ENCODE data around the gene PCOLCE2.

PCOLCE2 gene

GRCh38 chr3:142808103-142808917, 80.6 kb downstream of the PCOLCE2 start:
- DNase-seq, result no peak

- DNase-seq, result no peak
These were observed 86.0 kb downstream of the PCOLCE2 start for GRCh38 chr3:142802891-142803290.

DNA sequence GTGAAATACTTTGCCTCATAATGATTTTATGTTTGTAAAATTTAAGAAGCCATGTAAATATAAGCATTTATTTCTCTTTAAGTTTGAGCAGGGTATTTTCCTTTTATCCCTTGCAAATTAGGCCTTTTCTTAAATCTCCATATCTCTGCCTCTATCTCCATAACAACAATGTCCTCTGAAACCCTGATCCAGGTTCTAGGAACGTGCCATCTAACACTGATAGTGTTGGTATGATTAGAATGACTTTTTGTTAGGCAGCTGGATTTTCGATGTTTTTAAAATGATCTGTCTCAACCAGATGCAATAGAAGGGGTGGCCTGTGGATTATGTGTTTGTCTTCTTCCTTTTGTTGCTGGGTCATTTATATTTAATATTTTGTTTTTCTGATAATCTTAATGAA, 87.1 kb downstream of the PCOLCE2 start:
- DNase-seq, result no peak

- DNase-seq, result no peak
These were observed 92.1 kb downstream of the PCOLCE2 start for GRCh38 chr3:142796823-142797222.

GRCh38 chr3:142795332-142795731, 93.6 kb downstream of the PCOLCE2 start:
- no peak for DNase-seq

- DNase-seq, result no peak
These were observed 94.4 kb downstream of the PCOLCE2 start for GRCh38 chr3:142794508-142794907.

- no peak for DNase-seq
These were observed 101.2 kb downstream of the PCOLCE2 start for GRCh38 chr3:142787719-142788118.

GRCh38 chr3:142785996-142786395, 102.9 kb downstream of the PCOLCE2 start:
- no peak for DNase-seq

- no peak for DNase-seq
These were observed 104.7 kb downstream of the PCOLCE2 start for GRCh38 chr3:142784228-142784627.

DNA sequence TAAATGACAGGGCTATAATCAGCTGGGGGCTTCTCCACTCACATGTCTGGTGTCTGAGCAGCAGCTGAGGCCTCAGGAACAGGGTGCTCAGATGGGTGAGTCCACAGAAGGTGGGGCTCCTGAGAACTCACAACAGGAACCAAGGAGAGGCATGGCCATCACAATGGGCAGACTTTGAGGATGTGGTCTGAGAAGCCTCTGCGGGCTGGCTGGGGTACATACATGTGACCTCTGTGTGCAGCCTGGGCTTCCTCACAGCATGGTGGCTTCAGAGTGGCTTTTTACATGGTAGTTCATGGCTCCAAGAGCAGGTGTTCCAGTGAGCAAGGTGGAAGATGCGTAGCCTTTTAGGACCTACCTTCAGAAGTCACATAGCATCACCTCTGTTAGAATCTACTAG, 106.3 kb downstream of the PCOLCE2 start:
- no peak for DNase-seq

- no peak for DNase-seq
These were observed 109.3 kb downstream of the PCOLCE2 start for GRCh38 chr3:142779591-142779990.

DNA sequence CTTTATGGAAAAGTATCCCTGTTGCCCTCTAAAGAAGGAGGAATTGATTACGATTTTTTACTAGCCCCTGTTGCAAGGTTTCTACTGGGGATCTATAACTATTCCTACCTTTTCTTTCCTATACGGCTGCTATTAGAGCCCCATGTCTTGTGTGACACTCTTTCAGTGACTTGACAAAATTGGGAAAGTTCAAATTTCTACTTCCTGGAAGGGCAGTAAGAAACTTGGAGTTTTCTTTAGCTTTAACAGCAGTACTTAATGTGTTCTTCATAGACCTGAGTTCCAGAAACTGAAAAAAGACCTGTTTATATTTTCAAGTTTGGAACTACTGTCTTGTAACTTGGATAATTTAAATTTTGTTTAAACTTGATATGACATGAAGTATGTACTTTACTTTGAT, 110.3 kb downstream of the PCOLCE2 start:
- DNase-seq, result no peak

- DNase-seq, result no peak
These were observed 111.0 kb downstream of the PCOLCE2 start for GRCh38 chr3:142777927-142778326.

DNA sequence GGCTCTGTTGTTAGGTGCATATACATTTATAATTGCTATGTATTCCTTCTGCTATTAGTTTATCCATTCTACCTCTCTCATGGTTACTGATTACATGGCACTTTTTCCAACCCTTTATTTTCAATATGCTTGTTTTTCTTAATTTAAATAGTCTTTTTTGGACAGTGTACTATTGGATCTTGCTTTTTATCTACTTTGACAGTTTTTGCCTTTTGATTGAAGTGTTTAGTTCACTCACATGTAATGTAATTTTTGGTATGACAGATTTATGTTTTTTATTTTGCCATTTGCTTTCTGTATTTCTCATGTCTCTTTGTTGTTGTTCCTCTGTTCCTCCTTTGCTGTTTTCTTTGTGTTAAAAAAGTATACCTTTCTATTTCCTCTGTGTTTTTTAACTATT, 120.5 kb downstream of the PCOLCE2 start:
- DNase-seq, result no peak
